ENCODE measurements around the gene OR4D9. TPM values are rescaled to one million over a fixed set of nuclear protein-coding genes. Genes with fewer than 3 reads are reported as not detected.

The OR4D9 gene
- total RNA-seq, 1 experiment from 2014 or later: not detected

- no peaks in the 10 kb centered on the region for H3K9me2 ChIP-seq (replicated peaks; ENCODE audit: low read length)
- ATAC-seq (peak; percentile 40), DNase-seq (peak; percentile 96)
- ChIA-PET POLR2A (ENCODE audit: unreplicated experiment) (no interaction called here), CTCF (interaction anchor here (0.7 kb wide), 1 partner anchor 108 kb away, joined by 6 read pairs; the partner anchor contains the start of gene PATL1)
- peak overlapping the region; percentile 96 for H3K4me3 ChIP-seq (ENCODE audit: low read length)
- no peaks in the 10 kb centered on the region for H3K36me3 ChIP-seq (ENCODE audit: low read depth, low read length)
- TF ChIP-seq EZH2 (IDR thresholded peaks at IDR 0.05; ENCODE audit: low read length, unreplicated experiment) (no peak), EZH2phosphoT487 (IDR thresholded peaks at IDR 0.05; ENCODE audit: borderline replicate concordance, low read length) (no peak), CTCF (conservative IDR thresholded peaks at IDR 0.05; ENCODE audit: low read depth, low read length) (no peak)
- H3K9ac ChIP-seq (ENCODE audit: low read length): peak overlapping the region; percentile 92
- H2AFZ ChIP-seq (ENCODE audit: low read length): peak overlapping the region; percentile 98
- H3K4me1 ChIP-seq (ENCODE audit: insufficient read depth, low read length): peaks cover 6% of the 10 kb centered on the region; the same call in 1 of the 2 replicates
- H3F3A ChIP-seq (ENCODE audit: low read length, unreplicated experiment): peaks cover 8% of the 10 kb centered on the region
- H3K27ac ChIP-seq (ENCODE audit: low read length): peak overlapping the region; percentile 89
- H3K4me2 ChIP-seq (ENCODE audit: low read length): peak overlapping the region; percentile 96
- BruUV-seq (replicated peaks): no TSS peak
- intact Hi-C loops (cut with micrococcal nuclease): loop anchor here (1.0 kb wide), 1 partner anchor 9 kb away; no protein-coding TSS in a partner anchor
- H3K27me3 ChIP-seq (ENCODE audit: low read length): no peaks in the 10 kb centered on the region
- no peaks in the 10 kb centered on the region for H3K79me2 ChIP-seq (ENCODE audit: low read length)
- no peaks in the 10 kb centered on the region for H3K9me3 ChIP-seq (ENCODE audit: low read length)
- no peaks in the 10 kb centered on the region; the same call in 1 of the 2 replicates for H4K20me1 ChIP-seq (ENCODE audit: low read length)
Measured at GRCh38 chr11:59560290-59560701, 49.0 kb downstream of the OR4D9 start.

- ATAC-seq (peak; percentile 64), DNase-seq (peak; percentile 95)
- no peaks in the 10 kb centered on the region for H3K79me2 ChIP-seq (ENCODE audit: low read length)
- no peaks in the 10 kb centered on the region for H3K27me3 ChIP-seq (ENCODE audit: low read length)
- peaks cover 8% of the 10 kb centered on the region for H3F3A ChIP-seq (ENCODE audit: low read length, unreplicated experiment)
- peak overlapping the region; percentile 96 for H3K4me2 ChIP-seq (ENCODE audit: low read length)
- no peaks in the 10 kb centered on the region; the same call in 1 of the 2 replicates for H4K20me1 ChIP-seq (ENCODE audit: low read length)
- CTCF ChIA-PET: interaction anchor here (0.7 kb wide), 1 partner anchor 108 kb away, joined by 6 read pairs; the partner anchor contains the start of gene PATL1
- peak overlapping the region; percentile 89 for H3K27ac ChIP-seq (ENCODE audit: low read length)
- peak overlapping the region; percentile 98 for H2AFZ ChIP-seq (ENCODE audit: low read length)
- BruUV-seq (replicated peaks): TSS peak; percentile 93
- no peaks in the 10 kb centered on the region for H3K9me3 ChIP-seq (ENCODE audit: low read length)
- H3K9ac ChIP-seq (ENCODE audit: low read length): peak overlapping the region; percentile 92
- intact Hi-C loops (cut with micrococcal nuclease): loop anchor here (1.0 kb wide), 3 partner anchors 10 to 54 kb away; partner anchors contain the start of gene OSBP
- peaks cover 6% of the 10 kb centered on the region; the same call in 1 of the 2 replicates for H3K4me1 ChIP-seq (ENCODE audit: insufficient read depth, low read length)
- H3K9me2 ChIP-seq (replicated peaks; ENCODE audit: low read length): no peaks in the 10 kb centered on the region
- peak overlapping the region; percentile 96 for H3K4me3 ChIP-seq (ENCODE audit: low read length)
- no peak for TF ChIP-seq EZH2 (IDR thresholded peaks at IDR 0.05; ENCODE audit: low read length, unreplicated experiment)
- no peaks in the 10 kb centered on the region for H3K36me3 ChIP-seq (ENCODE audit: low read depth, low read length)
- POLR2A ChIA-PET (ENCODE audit: unreplicated experiment): interaction anchor here (0.5 to 0.6 kb wide), 2 partner anchors 435 to 979 kb away, joined by 3 to 5 read pairs; no protein-coding TSS in a partner anchor
Measured at GRCh38 chr11:59560702-59561473, 49.5 kb downstream of the OR4D9 start.

GRCh38 chr11:59562292-59562691, 51.0 kb downstream of the OR4D9 start:
- H3K27me3 ChIP-seq (ENCODE audit: low read length): no peaks in the 10 kb centered on the region
- H3K4me3 ChIP-seq (ENCODE audit: low read length): no peak overlapping the region
- peak overlapping the region; percentile 89; the same call in 1 of the 2 replicates for H3K27ac ChIP-seq (ENCODE audit: low read length)
- H3K4me2 ChIP-seq (ENCODE audit: low read length): no peak overlapping the region
- H3K9me2 ChIP-seq (replicated peaks; ENCODE audit: low read length): no peaks in the 10 kb centered on the region
- intact Hi-C loops (cut with micrococcal nuclease): no loop called here
- DNase-seq: no peak
- no peak overlapping the region for H3K9ac ChIP-seq (ENCODE audit: low read length)
- H2AFZ ChIP-seq (ENCODE audit: low read length): peak overlapping the region; percentile 43; the same call in 1 of the 2 replicates
- peaks cover 6% of the 10 kb centered on the region; the same call in 1 of the 2 replicates for H3K4me1 ChIP-seq (ENCODE audit: insufficient read depth, low read length)
- H3K9me3 ChIP-seq (ENCODE audit: low read length): no peaks in the 10 kb centered on the region
- CTCF ChIA-PET: no interaction called here
- POLR2A ChIA-PET (ENCODE audit: unreplicated experiment): no interaction called here
- TF ChIP-seq CTCF (conservative IDR thresholded peaks at IDR 0.05; ENCODE audit: low read depth, low read length) (no peak), EZH2phosphoT487 (IDR thresholded peaks at IDR 0.05; ENCODE audit: borderline replicate concordance, low read length) (no peak), EZH2 (IDR thresholded peaks at IDR 0.05; ENCODE audit: low read length, unreplicated experiment) (no peak)
- no peaks in the 10 kb centered on the region for H3K79me2 ChIP-seq (ENCODE audit: low read length)
- H3F3A ChIP-seq (ENCODE audit: low read length, unreplicated experiment): peaks cover under 1% of the 10 kb centered on the region
- no peak for ATAC-seq
- H4K20me1 ChIP-seq (ENCODE audit: low read length): no peaks in the 10 kb centered on the region
- no TSS peak for BruUV-seq (replicated peaks)
- no peaks in the 10 kb centered on the region for H3K36me3 ChIP-seq (ENCODE audit: low read depth, low read length)

Other genes with a start within 250 kb of the OR4D9 start
- not detected in 2 replicates for gene OR5AN1, start 152.6 kb upstream of the OR4D9 start, total RNA-seq (2014; rRNA removed)
- gene OR5A2, start 85.1 kb upstream of the OR4D9 start, total RNA-seq (2014; rRNA removed): not detected in 2 replicates
- gene OR5A1, start 75.1 kb upstream of the OR4D9 start, total RNA-seq (2014; rRNA removed): not detected in 2 replicates
- not detected in 2 replicates for gene OR4D6, start 54.6 kb upstream of the OR4D9 start, total RNA-seq (2014; rRNA removed)
- gene OR4D10, start 38.2 kb upstream of the OR4D9 start, total RNA-seq (2014; rRNA removed): not detected in 2 replicates
- not detected in 2 replicates for gene OR4D11, start 8.0 kb upstream of the OR4D9 start, total RNA-seq (2014; rRNA removed)
- 36.3 and 59.4 TPM in 2 replicates for gene OSBP, start 104.2 kb downstream of the OR4D9 start, total RNA-seq (2014; rRNA removed)
- gene PATL1, start 157.5 kb downstream of the OR4D9 start, total RNA-seq (2014; rRNA removed): 18.1 and 23.1 TPM in 2 replicates
- not detected in 2 replicates for gene OR10V1, start 202.3 kb downstream of the OR4D9 start, total RNA-seq (2014; rRNA removed)
- 34.3 and 49.8 TPM in 2 replicates for gene STX3, start 243.8 kb downstream of the OR4D9 start, total RNA-seq (2014; rRNA removed)

All from PC-3 (cell line).